Measurements from ENCODE around the gene GAB2.
A peak's percentile ranks its signal among the peaks of the same experiment; 100 is the strongest.

Gene GAB2

GRCh38 chr11:78314762-78315161 is 102.9 kb downstream of the GAB2 start:
- no peak for TF ChIP-seq CTCF (IDR thresholded peaks at IDR 0.05)
- H3K36me3 ChIP-seq, result peaks cover 4% of the 10 kb centered on the region
- no peaks in the 10 kb centered on the region for H3K27me3 ChIP-seq
- peak overlapping the region; percentile 13 to 56 for H3K4me3 ChIP-seq (ENCODE audit: low read depth in 1 of 2, low read length in 1 of 2)
- peak overlapping the region; percentile 90 for H3K27ac ChIP-seq
- peaks cover 60 to 72% of the 10 kb centered on the region in 2 experiments for H3K4me1 ChIP-seq (ENCODE audit: control insufficient read depth in 1 of 2, insufficient read depth in 1 of 2, low read depth in 1 of 2, low read length in 1 of 2)
- no peaks in the 10 kb centered on the region for H3K9me3 ChIP-seq

DNA sequence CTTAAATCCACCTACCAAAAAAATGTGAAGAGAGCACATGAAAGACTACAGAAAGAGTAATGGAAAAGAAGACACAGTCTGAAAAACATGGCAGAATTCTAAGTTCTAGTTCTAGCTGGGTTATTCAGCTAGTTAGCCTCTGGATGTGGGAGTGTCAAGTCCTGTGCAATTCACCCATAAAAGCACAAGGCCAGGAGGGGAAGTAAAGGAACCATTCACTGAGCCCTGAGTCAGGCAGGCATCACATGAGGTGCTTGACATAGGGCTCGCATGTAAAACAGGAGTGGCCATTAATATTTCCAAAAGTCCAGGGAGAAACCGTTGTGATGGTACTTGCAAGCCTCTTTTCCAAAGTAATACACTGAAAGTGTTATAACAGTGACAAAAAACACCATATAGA is 103.7 kb downstream of the GAB2 start:
- Histone ChIP-seq H3K9me3 (no peaks in the 10 kb centered on the region), H3K27ac (peak overlapping the region; percentile 90), H3K4me3 (ENCODE audit: low read depth in 1 of 2, low read length in 1 of 2) (peak overlapping the region in 1 of 2 experiments; percentile 13), H3K4me1 (ENCODE audit: control insufficient read depth in 1 of 2, insufficient read depth in 1 of 2, low read depth in 1 of 2, low read length in 1 of 2) (peaks cover 67 to 73% of the 10 kb centered on the region in 2 experiments), H3K27me3 (no peaks in the 10 kb centered on the region), H3K36me3 (peaks cover 4% of the 10 kb centered on the region)
- TF ChIP-seq CTCF (IDR thresholded peaks at IDR 0.05), result no peak

- no peak for TF ChIP-seq CTCF (IDR thresholded peaks at IDR 0.05)
- Histone ChIP-seq H3K4me1 (ENCODE audit: control insufficient read depth in 1 of 2, insufficient read depth in 1 of 2, low read depth in 1 of 2, low read length in 1 of 2) (peaks cover 63 to 67% of the 10 kb centered on the region in 2 experiments), H3K27me3 (no peaks in the 10 kb centered on the region), H3K4me3 (ENCODE audit: low read depth in 1 of 2, low read length in 1 of 2) (no peak overlapping the region), H3K36me3 (peaks cover 4% of the 10 kb centered on the region), H3K9me3 (no peaks in the 10 kb centered on the region), H3K27ac (peak overlapping the region; percentile 90)
Observed at GRCh38 chr11:78313181-78313795, 104.3 kb downstream of the GAB2 start.

DNA sequence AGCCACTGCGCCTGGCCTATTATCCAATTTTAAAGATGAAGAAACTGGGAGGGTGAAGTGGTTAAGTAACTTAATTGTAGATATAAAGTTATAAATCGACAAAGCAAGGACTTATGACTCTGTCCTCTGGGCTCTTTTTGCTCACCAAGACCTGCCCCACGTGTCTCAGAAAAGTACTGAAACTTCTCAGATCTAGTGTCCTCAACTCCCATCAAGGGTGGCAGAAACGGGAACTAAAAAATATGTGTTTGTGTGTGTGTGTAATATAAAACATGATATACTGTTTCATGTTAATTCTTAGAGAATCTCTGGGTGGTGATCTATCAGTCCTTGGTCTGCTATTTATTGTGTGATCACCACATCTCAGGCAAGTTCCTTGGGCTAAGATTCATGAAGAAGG is 104.9 kb downstream of the GAB2 start:
- Histone ChIP-seq H3K36me3 (peaks cover 4% of the 10 kb centered on the region), H3K4me3 (ENCODE audit: low read depth in 1 of 2, low read length in 1 of 2) (no peak overlapping the region), H3K27ac (peak overlapping the region; percentile 90), H3K27me3 (no peaks in the 10 kb centered on the region), H3K4me1 (ENCODE audit: control insufficient read depth in 1 of 2, insufficient read depth in 1 of 2, low read depth in 1 of 2, low read length in 1 of 2) (peaks cover 62 to 63% of the 10 kb centered on the region in 2 experiments), H3K9me3 (no peaks in the 10 kb centered on the region)
- no peak for TF ChIP-seq CTCF (IDR thresholded peaks at IDR 0.05)

DNA sequence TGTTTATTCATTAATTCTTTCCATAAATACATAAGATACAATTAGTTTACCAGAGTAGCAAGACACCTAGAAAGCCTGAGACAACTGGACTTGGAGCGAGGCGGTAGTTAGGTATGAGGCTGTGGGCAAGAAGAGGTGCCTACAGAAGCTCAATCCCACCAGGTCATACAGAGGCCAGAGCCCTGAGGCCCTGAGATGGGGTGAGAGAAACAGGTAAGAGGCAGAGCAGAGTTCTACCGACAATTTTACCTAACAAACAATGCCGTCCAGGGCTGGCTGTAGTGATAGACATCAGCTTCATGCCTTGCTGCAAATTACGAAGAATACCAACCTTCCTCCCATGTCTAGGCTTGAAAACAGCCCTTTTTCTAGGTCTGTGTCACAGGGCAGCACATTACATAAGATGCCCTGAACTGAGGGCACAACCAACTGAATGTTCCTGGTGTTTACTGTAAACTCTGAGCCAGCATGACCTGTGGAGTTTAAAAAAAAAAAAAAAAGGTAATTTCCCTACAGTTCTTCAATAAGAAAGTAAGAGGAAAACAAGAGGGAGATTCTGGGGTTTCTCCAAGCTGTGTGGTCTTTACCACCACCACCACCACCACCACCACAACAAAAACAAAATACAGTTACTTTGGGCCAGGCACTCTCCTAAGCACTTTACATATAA is 105.8 kb downstream of the GAB2 start:
- no peak for TF ChIP-seq CTCF (IDR thresholded peaks at IDR 0.05)
- Histone ChIP-seq H3K4me3 (ENCODE audit: low read depth in 1 of 2, low read length in 1 of 2) (no peak overlapping the region), H3K4me1 (ENCODE audit: control insufficient read depth in 1 of 2, insufficient read depth in 1 of 2, low read depth in 1 of 2, low read length in 1 of 2) (peaks cover 58 to 61% of the 10 kb centered on the region in 2 experiments), H3K27ac (peak overlapping the region; percentile 90), H3K27me3 (no peaks in the 10 kb centered on the region), H3K9me3 (no peaks in the 10 kb centered on the region), H3K36me3 (peaks cover 4% of the 10 kb centered on the region)

Data from neutrophil (primary cell).